B cell (primary cell): ENCODE results near the gene WASF3. TPM values are rescaled to one million over a fixed set of nuclear protein-coding genes. Genes with fewer than 3 reads are reported as not detected.

Source experiments
- ATAC-seq: fragments of 200-7000 bp; cut with Tn5 transposase; one replicate; pipeline ENCODE4 v1.10.0; 2021; ENCODE audit warnings: low read depth, mild to moderate bottlenecking, moderate number of reproducible peaks, moderate library complexity
- CTCF ChIA-PET: fragments of 350-600 bp; sonication (Branson Sonifier 250); formaldehyde crosslinking; loops from one replicate; lab custom pipeline; 2021; ENCODE audit warnings: antibody characterized with exemption, inconsistent platforms; lab: Charles Lee
- POLR2A ChIA-PET: fragments of 350-600 bp; sonication (Branson Sonifier 250); formaldehyde crosslinking; loops from one replicate; lab custom pipeline; 2021; ENCODE audit warnings: antibody characterized with exemption; lab: Charles Lee
- DNase-seq: peaks from one replicate; pipeline ENCODE4 v3.0.0; 2013
- H2AFZ ChIP-seq: 2 replicates; pipeline ENCODE4 v1.6.1; 2012; ENCODE audit warnings: mild to moderate bottlenecking, low read depth, low read length; ENCODE audit not compliant: insufficient read depth, poor library complexity, severe bottlenecking
- H3K27ac ChIP-seq, 2 donors: 1 replicate in 1 of 2; 2 replicates in 1 of 2; pipeline ENCODE4 v1.5.1; 2012 to 2013; ENCODE audit warnings: low read length in 2 of 2, mild to moderate bottlenecking in 2 of 2, moderate library complexity in 1 of 2
- H3K27me3 ChIP-seq, 4 experiments: fragments of 200-600 bp in 1 of 4; sonication (generic) in 1 of 4; replicated peaks in 1 of 4; 1 replicate in 2 of 4; 2 replicates in 2 of 4; pipeline versions ENCODE4 v1.6.1 to v1.7.0; 2013 to 2016; ENCODE audit warnings: low read length in 3 of 4, mild to moderate bottlenecking in 2 of 4, mixed read lengths in 1 of 4, moderate library complexity in 1 of 4; ENCODE audit not compliant: insufficient read depth in 4 of 4, control insufficient read depth in 3 of 4; ENCODE audit errors: control extremely low read depth in 1 of 4
- H3K36me3 ChIP-seq, 2 experiments: replicated peaks in 1 of 2; 1 replicate in 1 of 2; 2 replicates in 1 of 2; pipeline versions ENCODE4 v1.6.1 to v1.7.1; 2013; ENCODE audit warnings: low read length in 1 of 2; ENCODE audit not compliant: insufficient read depth in 2 of 2, control insufficient read depth in 1 of 2; ENCODE audit errors: control extremely low read depth in 1 of 2, extremely low read depth in 1 of 2
- H3K4me1 ChIP-seq, 2 donors: fragments of 200-600 bp in 1 of 2; sonication (generic) in 1 of 2; 1 replicate in 1 of 2; 2 replicates in 1 of 2; pipeline versions ENCODE4 v1.5.1 to v1.6.1; 2013 to 2017; ENCODE audit warnings: low read length in 2 of 2; ENCODE audit not compliant: control insufficient read depth in 2 of 2, insufficient read depth in 2 of 2
- H3K4me2 ChIP-seq: replicated peaks from 2 replicates; pipeline ENCODE3; 2012; ENCODE audit warnings: mild to moderate bottlenecking, low read depth, low read length; ENCODE audit not compliant: poor library complexity, severe bottlenecking
- H3K4me3 ChIP-seq, 5 experiments: fragments of 200-600 bp in 1 of 5; sonication (generic) in 1 of 5; 1 replicate in 3 of 5; 2 replicates in 2 of 5; pipeline versions ENCODE4 v1.5.1 to v1.7.0; 2011 to 2016; ENCODE audit warnings: low read length in 4 of 5, mild to moderate bottlenecking in 4 of 5, low read depth in 2 of 5, control low read depth in 1 of 5, moderate library complexity in 1 of 5; ENCODE audit not compliant: insufficient read depth in 1 of 5; ENCODE audit errors: control extremely low read depth in 1 of 5, extremely low read depth in 1 of 5
- H3K79me2 ChIP-seq: fragments of 200-600 bp; sonication (generic); one replicate; pipeline ENCODE4 v1.6.0; 2016; ENCODE audit warnings: low read length; ENCODE audit not compliant: control insufficient read depth, insufficient read depth
- H3K9ac ChIP-seq: fragments of 200-600 bp; sonication (generic); 2 replicates; pipeline ENCODE4 v1.6.1; 2017; ENCODE audit warnings: mild to moderate bottlenecking, low read length, moderate library complexity
- H3K9me3 ChIP-seq, 3 donors: one replicate each; pipeline versions ENCODE4 v1.6.1 to v1.7.1; 2013; ENCODE audit warnings: low read length in 2 of 3; ENCODE audit not compliant: control insufficient read depth in 2 of 3, insufficient read depth in 1 of 3; ENCODE audit errors: control extremely low read depth in 1 of 3
- H4K20me1 ChIP-seq: 2 replicates; pipeline ENCODE4 v1.6.0; 2012; ENCODE audit warnings: mild to moderate bottlenecking, low read length; ENCODE audit not compliant: insufficient read depth, control insufficient read depth, poor library complexity, severe bottlenecking
- H3K27ac Mint-ChIP-seq: one replicate; pipeline ENCODE4 v1.8.0; 2021; ENCODE audit warnings: mixed read lengths
- H3K27me3 Mint-ChIP-seq: one replicate; pipeline ENCODE4 v1.8.0; 2021; ENCODE audit warnings: mixed read lengths
- H3K4me1 Mint-ChIP-seq: one replicate; pipeline ENCODE4 v1.8.0; 2021; ENCODE audit warnings: mixed read lengths
- H3K4me3 Mint-ChIP-seq: one replicate; pipeline ENCODE4 v1.8.0; 2021; ENCODE audit warnings: mixed read lengths
- H3K9me3 Mint-ChIP-seq: one replicate; pipeline ENCODE4 v1.8.0; 2022; ENCODE audit warnings: mixed read lengths; ENCODE audit not compliant: insufficient read depth
- CTCF ChIP-seq: fragments of 200-600 bp; IDR thresholded peaks from one replicate; pipeline ENCODE4 v1.8.0; 2022; ENCODE audit warnings: antibody characterized with exemption, mild to moderate bottlenecking
- EZH2 ChIP-seq: IDR thresholded peaks from 2 replicates; pipeline ENCODE4 v1.6.1; 2012; ENCODE audit warnings: borderline replicate concordance, low read depth, mild to moderate bottlenecking, moderate library complexity, low read length; ENCODE audit not compliant: insufficient read depth, poor library complexity, severe bottlenecking
- WGBS: methylation state at CpG from one replicate; pipeline ENCODE4 v1.1.5; 2013; ENCODE audit warnings: missing lambda C conversion rate; ENCODE audit not compliant: insufficient coverage; 5-methylcytosine and 5-hydroxymethylcytosine counted together
- intact Hi-C: fragments of 100-400 bp; cut with micrococcal nuclease; formaldehyde crosslinking; loops from one replicate; pipeline ENCODE4 v1.10.0; 2022
- polyA plus RNA-seq: library from polyadenylated mRNA; depleted of rRNA; stranded (reverse); fragments of >200 nt; gene quantifications from 2 replicates; pipeline ENCODE4 v1.2.3, GENCODE V29; 2012
- total RNA-seq, 2 donors: library from RNA; stranded (reverse); fragments of 120-200 nt in 1 of 2; gene quantifications; 1 replicate in 1 of 2; 2 replicates in 1 of 2; pipeline versions ENCODE4 v1.2.3 to v1.2.4, GENCODE V29; 2013 to 2022

WASF3 gene
- total and polyA plus RNA-seq, 2 donors (not counting 1 experiment from before 2014, with no cell fraction given) = 0.18 to 0.89 TPM

GRCh38 chr13:26523007-26523406 is 34.5 kb upstream of the WASF3 start:
- DNase-seq (no peak), ATAC-seq (no peak)
- Histone ChIP-seq H4K20me1 (no peaks in the 10 kb centered on the region), H3K79me2 (no peaks in the 10 kb centered on the region), H3K27me3 (peaks cover 0 to 9% (median 1%) of the 10 kb centered on the region in 4 experiments), H2AFZ (no peak overlapping the region), H3K4me2 (no peak overlapping the region), H3K9me3 (peaks cover 0 to 7% (median 0%) of the 10 kb centered on the region in 3 donors), H3K36me3 (no peaks in the 10 kb centered on the region), H3K4me1 (no peaks in the 10 kb centered on the region), H3K9ac (no peak overlapping the region), H3K4me3 (no peak overlapping the region), H3K27ac (no peak overlapping the region)
- CTCF ChIA-PET = no interaction called here
- H3K4me3 Mint-ChIP-seq = no peak overlapping the region
- H3K27me3 Mint-ChIP-seq = peaks cover 12% of the 10 kb centered on the region
- H3K9me3 Mint-ChIP-seq = no peaks in the 10 kb centered on the region
- TF ChIP-seq CTCF = no peak
- 94% methylated on average over 6 of the region's 6 CpGs for WGBS
- intact Hi-C loops = no loop called here
- POLR2A ChIA-PET = no interaction called here
- no peaks in the 10 kb centered on the region for H3K4me1 Mint-ChIP-seq
- H3K27ac Mint-ChIP-seq = no peak overlapping the region

- Histone ChIP-seq H3K4me2 (no peak overlapping the region), H3K9me3 (peaks cover 0 to 7% (median 0%) of the 10 kb centered on the region in 3 donors), H3K27ac (no peak overlapping the region), H3K36me3 (no peaks in the 10 kb centered on the region), H4K20me1 (no peaks in the 10 kb centered on the region), H3K9ac (no peak overlapping the region), H3K79me2 (no peaks in the 10 kb centered on the region), H3K27me3 (peaks cover 0 to 4% (median 1%) of the 10 kb centered on the region in 4 experiments), H3K4me3 (no peak overlapping the region), H3K4me1 (no peaks in the 10 kb centered on the region), H2AFZ (no peak overlapping the region)
- ATAC-seq (no peak), DNase-seq (no peak)
- no peaks in the 10 kb centered on the region for H3K4me1 Mint-ChIP-seq
- H3K9me3 Mint-ChIP-seq = no peaks in the 10 kb centered on the region
- no peak overlapping the region for H3K4me3 Mint-ChIP-seq
- no peak for TF ChIP-seq CTCF
- no peak for TF ChIP-seq EZH2
- peaks cover 10% of the 10 kb centered on the region for H3K27me3 Mint-ChIP-seq
- H3K27ac Mint-ChIP-seq = no peak overlapping the region
- intact Hi-C loops = no loop called here
- ChIA-PET POLR2A (no interaction called here), CTCF (no interaction called here)
Measured at GRCh38 chr13:26525528-26525927, 32.0 kb upstream of the WASF3 start.
